ENCODE results near the gene LRP10.

Gene LRP10

GRCh38 chr14:22928237-22929103 lies 56.9 kb downstream of the LRP10 start:
- no peak for FAIRE-seq
- TF ChIP-seq CTCF (IDR thresholded peaks at IDR 0.05; ENCODE audit: insufficient read depth, missing control alignments) = no peak
- DNase-seq (ENCODE audit: insufficient read length, low spot score) = no peak

GRCh38 chr14:22929104-22929960 lies 57.8 kb downstream of the LRP10 start, which contains the start of gene PRMT5:
TSS of gene PRMT5 (minus strand) at chr14:22929376. CDS start at chr14:22929361, 15 bp downstream.
- DNase-seq (ENCODE audit: insufficient read length, low spot score) (peak; percentile 79), FAIRE-seq (peak; percentile 56)
- no peak for TF ChIP-seq CTCF (IDR thresholded peaks at IDR 0.05; ENCODE audit: insufficient read depth, missing control alignments)

GRCh38 chr14:22929961-22930364 lies 58.4 kb downstream of the LRP10 start:
- FAIRE-seq (no peak), DNase-seq (ENCODE audit: insufficient read length, low spot score) (no peak)
- TF ChIP-seq CTCF (IDR thresholded peaks at IDR 0.05; ENCODE audit: insufficient read depth, missing control alignments) = no peak

Data from D721Med (cell line).